PC-9 (cell line): ENCODE results near the gene CREG1. TPM values are rescaled to one million over a fixed set of nuclear protein-coding genes. Genes with fewer than 3 reads are reported as not detected.

Experiments
- BruUV-seq: library from RNA; stranded (reverse); fragments of 400-500 nt; replicated peaks from 2 replicates; lab custom pipeline; 2021; lab: Mats Ljungman, UMichigan
- CTCF ChIA-PET: fragments of 300-600 bp; sonication (Branson Sonifier 250); formaldehyde crosslinking; loops from one replicate; lab custom pipeline; 2022; ENCODE audit warnings: antibody characterized with exemption; lab: Charles Lee
- POLR2A ChIA-PET: fragments of 300-600 bp; sonication (Branson Sonifier 250); formaldehyde crosslinking; loops from one replicate; lab custom pipeline; 2022; ENCODE audit warnings: antibody characterized with exemption; ENCODE audit not compliant: unreplicated experiment; lab: Charles Lee
- DNase-seq, 2 experiments: peaks; one replicate each; pipeline versions ENCODE4 v3.0.0 to v3.0.0-alpha.2; 2015 to 2022; ENCODE audit warnings: mixed read lengths in 1 of 2
- H2AFZ ChIP-seq: fragments of 200-600 bp; sonication (generic); 2 replicates; pipeline ENCODE4 v1.8.1; 2017; ENCODE audit warnings: antibody characterized with exemption
- H3F3A ChIP-seq: fragments of 200-600 bp; sonication (generic); 2 replicates; pipeline ENCODE4 v1.8.1; 2017; ENCODE audit warnings: antibody characterized with exemption, mild to moderate bottlenecking, low read depth; ENCODE audit not compliant: insufficient read depth
- H3K27ac ChIP-seq: fragments of 200-600 bp; sonication (generic); 2 replicates; pipeline ENCODE4 v1.6.1; 2016; ENCODE audit warnings: mixed run types
- H3K27me3 ChIP-seq: fragments of 200-600 bp; sonication (generic); 2 replicates; pipeline ENCODE4 v1.6.1; 2016; ENCODE audit warnings: low read depth, mixed run types; ENCODE audit not compliant: insufficient read depth
- H3K36me3 ChIP-seq: fragments of 200-600 bp; sonication (generic); 2 replicates; pipeline ENCODE4 v1.6.1; 2016; ENCODE audit warnings: low read depth, mixed run types
- H3K4me1 ChIP-seq: fragments of 200-600 bp; sonication (generic); replicated peaks from 2 replicates; pipeline ENCODE4 v1.6.1; 2016; ENCODE audit warnings: mixed run types; ENCODE audit not compliant: insufficient read depth
- H3K4me2 ChIP-seq: fragments of 200-600 bp; sonication (generic); 2 replicates; pipeline ENCODE4 v1.6.1; 2017; ENCODE audit warnings: mixed run types
- H3K4me3 ChIP-seq: fragments of 200-600 bp; sonication (generic); 2 replicates; pipeline ENCODE4 v1.6.1; 2016; ENCODE audit warnings: mixed run types
- H3K79me2 ChIP-seq: fragments of 200-600 bp; sonication (generic); 2 replicates; pipeline ENCODE4 v1.6.1; 2017; ENCODE audit warnings: low read depth, mixed run types
- H3K9me2 ChIP-seq: fragments of 200-600 bp; sonication (generic); 2 replicates; pipeline ENCODE4 v1.8.1; 2017; ENCODE audit warnings: mild to moderate bottlenecking; ENCODE audit not compliant: insufficient read depth
- H3K9me3 ChIP-seq: fragments of 200-600 bp; sonication (generic); 2 replicates; pipeline ENCODE4 v1.8.1; 2016; ENCODE audit warnings: low read depth; ENCODE audit not compliant: insufficient read depth
- H4K20me1 ChIP-seq: fragments of 200-600 bp; sonication (generic); 2 replicates; pipeline ENCODE4 v1.8.1; 2017; ENCODE audit not compliant: insufficient read depth
- EZH2 ChIP-seq: fragments of 200-600 bp; sonication (generic); IDR thresholded peaks from 2 replicates; pipeline ENCODE4 v1.8.0; 2017; ENCODE audit warnings: antibody characterized with exemption, low read depth
- intact Hi-C: fragments of 100-400 bp; cut with micrococcal nuclease; formaldehyde crosslinking; loops from one replicate; pipeline ENCODE4 v1.10.0; 2022; ENCODE audit not compliant: unreplicated experiment
- total RNA-seq: library from RNA; stranded (reverse); gene quantifications from 2 replicates; pipeline ENCODE4 v1.2.3, GENCODE V29; 2021
- TF ChIP-seq, protein P1 (sequence below): fragments of 200-600 bp; sonication (generic); conservative IDR thresholded peaks from 2 replicates; pipeline ENCODE4 v1.6.1; 2017; ENCODE audit warnings: mixed run types, antibody characterized with exemption, mild to moderate bottlenecking, moderate library complexity

Gene CREG1
- total RNA-seq, 1 experiment from 2014 or later = 31.6 TPM

DNA sequence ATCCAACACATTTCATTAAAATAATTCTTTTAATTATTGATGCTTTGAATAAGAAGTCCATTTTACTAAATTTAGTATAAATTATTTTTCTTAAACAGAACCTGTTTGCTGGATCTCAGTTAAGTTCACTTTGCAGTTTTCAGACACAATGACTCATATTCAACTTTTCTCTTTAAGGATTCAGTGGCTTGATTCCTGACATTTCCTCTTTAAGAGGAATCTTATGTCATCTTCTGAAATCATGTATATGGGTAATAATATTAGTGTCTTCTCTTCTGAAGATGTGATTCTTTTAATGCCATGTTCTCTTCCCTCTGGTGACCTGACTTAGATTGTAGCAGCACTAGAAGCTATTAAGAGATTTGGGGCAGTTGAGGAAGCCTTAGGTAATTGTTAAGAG lies 12.6 kb downstream of the CREG1 start:
- Histone ChIP-seq H2AFZ (no peak overlapping the region), H3K27me3 (no peaks in the 10 kb centered on the region), H3K4me1 (peaks cover 9% of the 10 kb centered on the region), H4K20me1 (no peaks in the 10 kb centered on the region), H3F3A (no peaks in the 10 kb centered on the region; the same call in 1 of the 2 replicates), H3K79me2 (no peaks in the 10 kb centered on the region), H3K9me3 (no peaks in the 10 kb centered on the region), H3K27ac (no peak overlapping the region), H3K4me2 (no peak overlapping the region), H3K36me3 (no peaks in the 10 kb centered on the region), H3K9me2 (no peaks in the 10 kb centered on the region), H3K4me3 (no peak overlapping the region)
- ChIA-PET POLR2A (no interaction called here), CTCF (interaction anchor here (0.7 kb wide), 1 partner anchor 8 kb away, joined by 3 read pairs; no protein-coding TSS in a partner anchor)
- no peak for DNase-seq
- intact Hi-C loops = no loop called here
- BruUV-seq = no TSS peak
- TF ChIP-seq EZH2 = no peak
- TF ChIP-seq, protein P1, sequence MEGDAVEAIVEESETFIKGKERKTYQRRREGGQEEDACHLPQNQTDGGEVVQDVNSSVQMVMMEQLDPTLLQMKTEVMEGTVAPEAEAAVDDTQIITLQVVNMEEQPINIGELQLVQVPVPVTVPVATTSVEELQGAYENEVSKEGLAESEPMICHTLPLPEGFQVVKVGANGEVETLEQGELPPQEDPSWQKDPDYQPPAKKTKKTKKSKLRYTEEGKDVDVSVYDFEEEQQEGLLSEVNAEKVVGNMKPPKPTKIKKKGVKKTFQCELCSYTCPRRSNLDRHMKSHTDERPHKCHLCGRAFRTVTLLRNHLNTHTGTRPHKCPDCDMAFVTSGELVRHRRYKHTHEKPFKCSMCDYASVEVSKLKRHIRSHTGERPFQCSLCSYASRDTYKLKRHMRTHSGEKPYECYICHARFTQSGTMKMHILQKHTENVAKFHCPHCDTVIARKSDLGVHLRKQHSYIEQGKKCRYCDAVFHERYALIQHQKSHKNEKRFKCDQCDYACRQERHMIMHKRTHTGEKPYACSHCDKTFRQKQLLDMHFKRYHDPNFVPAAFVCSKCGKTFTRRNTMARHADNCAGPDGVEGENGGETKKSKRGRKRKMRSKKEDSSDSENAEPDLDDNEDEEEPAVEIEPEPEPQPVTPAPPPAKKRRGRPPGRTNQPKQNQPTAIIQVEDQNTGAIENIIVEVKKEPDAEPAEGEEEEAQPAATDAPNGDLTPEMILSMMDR = no peak

DNA sequence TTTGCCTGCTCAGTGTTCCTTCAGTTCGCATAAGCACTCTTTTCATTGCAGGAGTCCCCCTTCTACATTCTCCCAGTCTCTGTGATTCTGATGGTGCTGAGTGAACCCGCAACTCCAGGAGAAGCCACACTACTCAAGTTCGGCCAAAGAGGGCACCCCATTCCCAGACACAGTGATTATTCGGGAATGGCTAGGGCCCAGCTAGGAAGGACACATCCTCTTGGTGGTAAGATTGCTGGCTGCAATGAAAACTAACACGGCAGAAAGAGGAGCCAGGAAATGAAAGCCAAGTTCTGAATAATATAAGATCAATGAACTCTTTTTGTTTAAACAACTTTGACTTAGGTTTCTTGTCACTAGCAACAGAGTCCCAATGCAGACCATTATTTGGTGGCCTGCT lies 14.9 kb downstream of the CREG1 start:
- CTCF ChIA-PET = no interaction called here
- no peak for TF ChIP-seq EZH2
- TF ChIP-seq, protein P1 = no peak
- no peaks in the 10 kb centered on the region for H3K27me3 ChIP-seq
- no peak overlapping the region for H3K4me2 ChIP-seq
- no peaks in the 10 kb centered on the region for H3K79me2 ChIP-seq
- H2AFZ ChIP-seq = no peak overlapping the region
- intact Hi-C loops = no loop called here
- H3K9me3 ChIP-seq = no peaks in the 10 kb centered on the region
- no peak overlapping the region for H3K27ac ChIP-seq
- H3K36me3 ChIP-seq = no peaks in the 10 kb centered on the region
- H4K20me1 ChIP-seq = no peaks in the 10 kb centered on the region
- H3F3A ChIP-seq = no peaks in the 10 kb centered on the region; the same call in 1 of the 2 replicates
- BruUV-seq = no TSS peak
- no peaks in the 10 kb centered on the region for H3K9me2 ChIP-seq
- no peak for DNase-seq
- no peaks in the 10 kb centered on the region for H3K4me1 ChIP-seq
- no peak overlapping the region for H3K4me3 ChIP-seq
- POLR2A ChIA-PET = no interaction called here

DNA sequence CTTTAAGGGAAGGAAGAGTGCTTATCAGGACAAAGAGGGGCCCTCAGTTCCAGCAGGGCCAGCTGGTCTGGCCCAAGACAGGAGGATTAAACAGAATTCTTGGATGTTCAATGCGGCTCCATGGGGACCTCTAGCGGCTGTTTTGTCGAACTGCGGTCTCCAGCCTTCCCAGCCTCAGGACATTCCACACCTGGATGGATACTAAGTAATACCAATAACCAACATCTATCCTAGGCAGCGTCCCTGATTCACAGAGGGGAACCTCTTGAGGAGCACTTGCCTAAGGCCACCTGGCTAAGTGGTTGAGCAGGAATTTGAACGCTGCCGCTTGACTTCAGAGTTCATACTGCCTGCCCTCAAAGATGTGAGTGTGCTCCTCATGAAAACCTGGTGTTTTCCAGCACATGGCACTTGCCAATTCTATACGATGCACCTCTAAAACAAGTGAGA lies 19.7 kb downstream of the CREG1 start:
- Histone ChIP-seq H3K36me3 (no peaks in the 10 kb centered on the region), H3K27ac (no peak overlapping the region), H3K9me2 (no peaks in the 10 kb centered on the region), H3K4me1 (no peaks in the 10 kb centered on the region), H3F3A (no peaks in the 10 kb centered on the region; the same call in 1 of the 2 replicates), H4K20me1 (no peaks in the 10 kb centered on the region), H3K4me3 (no peak overlapping the region), H3K27me3 (no peaks in the 10 kb centered on the region), H3K4me2 (no peak overlapping the region), H3K9me3 (no peaks in the 10 kb centered on the region), H2AFZ (no peak overlapping the region), H3K79me2 (no peaks in the 10 kb centered on the region)
- TF ChIP-seq, protein P1 = peak; percentile 91
- TF ChIP-seq EZH2 = no peak
- intact Hi-C loops = loop anchor here (1.0 to 5.0 kb wide), 5 partner anchors 91 to 624 kb away; partner anchors contain the start of gene POU2F1
- CTCF ChIA-PET = interaction anchor here (0.5 to 1.7 kb wide), 5 partner anchors 63 to 1828 kb away, joined by 3 to 8 read pairs (median 3); no protein-coding TSS in a partner anchor
- POLR2A ChIA-PET = no interaction called here
- DNase-seq = peak; percentile 52 to 67
- BruUV-seq = no TSS peak
